ENCODE data around the gene CATSPER3.

Gene CATSPER3

GRCh38 chr5:134967607-134968006 is at the start of gene CATSPER3:
Gene CATSPER3, plus strand, starts transcription at chr5:134967907. Its CDS starts 85 bp downstream, at chr5:134967992.
- H3K27me3 Mint-ChIP-seq (ENCODE audit: low read depth) = no peaks in the 10 kb centered on the region
- H3K4me1 Mint-ChIP-seq = no peaks in the 10 kb centered on the region
- peaks cover 9% of the 10 kb centered on the region for H3K36me3 Mint-ChIP-seq (ENCODE audit: low read depth)
- no peaks in the 10 kb centered on the region for H3K9me3 Mint-ChIP-seq
- no peak for TF ChIP-seq CTCF (IDR thresholded peaks at IDR 0.05; ENCODE audit: unreplicated experiment in 3 of 3)
- no peak within 1 kb of the TSS for H3K4me3 Mint-ChIP-seq
- no peak within 1 kb of the TSS for H3K27ac Mint-ChIP-seq

- Mint-ChIP-seq H3K27me3 (ENCODE audit: low read depth) (no peaks in the 10 kb centered on the region), H3K9me3 (no peaks in the 10 kb centered on the region), H3K4me3 (no peak overlapping the region), H3K36me3 (ENCODE audit: low read depth) (peaks cover 21% of the 10 kb centered on the region), H3K27ac (no peak overlapping the region), H3K4me1 (no peaks in the 10 kb centered on the region)
- TF ChIP-seq CTCF (IDR thresholded peaks at IDR 0.05; ENCODE audit: unreplicated experiment in 3 of 3) = no peak
These were observed 48.8 kb upstream of the CATSPER3 start for GRCh38 chr5:134918861-134919260.

- no peak for TF ChIP-seq CTCF (IDR thresholded peaks at IDR 0.05; ENCODE audit: unreplicated experiment in 3 of 3)
- Mint-ChIP-seq H3K9me3 (no peaks in the 10 kb centered on the region), H3K4me3 (no peak overlapping the region), H3K4me1 (no peaks in the 10 kb centered on the region), H3K27me3 (ENCODE audit: low read depth) (no peaks in the 10 kb centered on the region), H3K27ac (no peak overlapping the region), H3K36me3 (ENCODE audit: low read depth) (peaks cover 18% of the 10 kb centered on the region)
These were observed 46.7 kb upstream of the CATSPER3 start for GRCh38 chr5:134920848-134921575.

GRCh38 chr5:134932508-134932907 is 35.2 kb upstream of the CATSPER3 start:
- Mint-ChIP-seq H3K27me3 (ENCODE audit: low read depth) (no peaks in the 10 kb centered on the region), H3K27ac (no peak overlapping the region), H3K4me3 (no peak overlapping the region), H3K4me1 (peaks cover 17% of the 10 kb centered on the region), H3K36me3 (ENCODE audit: low read depth) (peaks cover 9% of the 10 kb centered on the region), H3K9me3 (no peaks in the 10 kb centered on the region)
- TF ChIP-seq CTCF (IDR thresholded peaks at IDR 0.05; ENCODE audit: unreplicated experiment in 3 of 3) = no peak

- H3K4me1 Mint-ChIP-seq = peaks cover 17% of the 10 kb centered on the region
- H3K9me3 Mint-ChIP-seq = no peaks in the 10 kb centered on the region
- peak overlapping the region in 1 of 3 experiments; percentile 58 for H3K27ac Mint-ChIP-seq
- H3K4me3 Mint-ChIP-seq = no peak overlapping the region
- H3K27me3 Mint-ChIP-seq (ENCODE audit: low read depth) = no peaks in the 10 kb centered on the region
- no peak for TF ChIP-seq CTCF (IDR thresholded peaks at IDR 0.05; ENCODE audit: unreplicated experiment in 3 of 3)
- H3K36me3 Mint-ChIP-seq (ENCODE audit: low read depth) = peaks cover 11% of the 10 kb centered on the region
These were observed 33.5 kb upstream of the CATSPER3 start for GRCh38 chr5:134934202-134934601.
